Activated CD8-positive, alpha-beta memory T cell treated with anti-CD3 and anti-CD28 coated beads for 24 hours (primary cell): Measurements from ENCODE around the gene DTX1.

Experiments
- DNase-seq: peaks from one replicate; pipeline ENCODE4 v3.0.0-alpha.2; 2020

The DTX1 gene

DNA sequence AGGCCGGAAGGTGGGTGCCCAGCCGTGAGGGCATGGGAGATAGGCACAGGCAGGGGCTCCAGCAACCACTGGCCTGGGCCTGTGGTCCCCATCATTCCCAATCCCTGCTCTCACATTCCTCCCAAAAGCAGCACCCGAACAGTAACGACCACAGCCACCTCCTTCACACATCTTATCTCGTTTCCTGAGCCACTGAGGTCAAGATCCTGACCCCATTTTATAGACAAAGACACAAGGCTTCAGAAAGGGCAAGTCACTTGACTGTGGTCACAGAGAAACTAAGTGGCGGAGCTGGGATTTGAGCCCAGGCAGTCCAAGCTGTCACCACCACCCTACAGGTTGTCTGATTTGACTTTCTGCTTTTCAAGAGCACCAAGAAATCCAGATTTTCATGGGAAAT is 38.9 kb downstream of the DTX1 start:
- DNase-seq: no peak

DNA sequence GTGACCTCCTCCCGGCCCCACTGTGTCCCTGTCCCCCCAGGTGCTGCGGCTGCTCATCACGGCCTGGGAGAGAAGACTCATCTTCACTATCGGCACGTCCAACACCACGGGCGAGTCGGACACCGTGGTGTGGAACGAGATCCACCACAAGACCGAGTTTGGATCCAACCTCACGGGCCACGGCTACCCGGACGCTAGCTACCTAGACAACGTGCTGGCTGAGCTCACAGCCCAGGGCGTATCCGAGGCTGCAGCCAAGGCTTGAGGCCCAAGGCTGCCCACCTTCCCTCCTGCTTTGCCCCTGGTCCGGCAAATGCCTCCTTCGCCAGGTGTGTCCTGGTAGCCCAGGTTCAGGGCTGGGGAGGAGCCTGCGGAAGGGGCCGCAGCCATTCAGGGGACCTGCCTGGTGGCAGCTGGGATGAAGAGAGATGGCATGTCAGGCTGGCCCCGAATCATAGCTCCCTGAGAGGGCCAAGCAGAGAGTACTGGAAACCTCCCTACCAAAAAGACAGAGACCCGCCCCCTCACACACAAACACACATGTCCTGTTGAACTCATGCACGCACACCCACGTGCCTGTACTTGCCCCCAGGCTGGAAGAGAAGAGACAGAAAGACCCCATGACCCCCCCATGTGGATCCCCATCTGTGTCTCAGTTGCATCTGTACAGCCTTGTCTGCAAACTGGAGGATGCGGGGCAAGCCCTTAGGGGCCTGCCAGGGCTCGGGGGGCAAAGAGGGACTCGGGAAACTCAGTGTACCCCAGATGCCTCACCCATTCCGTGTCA is 40.3 kb downstream of the DTX1 start:
- DNase-seq: no peak

DNA sequence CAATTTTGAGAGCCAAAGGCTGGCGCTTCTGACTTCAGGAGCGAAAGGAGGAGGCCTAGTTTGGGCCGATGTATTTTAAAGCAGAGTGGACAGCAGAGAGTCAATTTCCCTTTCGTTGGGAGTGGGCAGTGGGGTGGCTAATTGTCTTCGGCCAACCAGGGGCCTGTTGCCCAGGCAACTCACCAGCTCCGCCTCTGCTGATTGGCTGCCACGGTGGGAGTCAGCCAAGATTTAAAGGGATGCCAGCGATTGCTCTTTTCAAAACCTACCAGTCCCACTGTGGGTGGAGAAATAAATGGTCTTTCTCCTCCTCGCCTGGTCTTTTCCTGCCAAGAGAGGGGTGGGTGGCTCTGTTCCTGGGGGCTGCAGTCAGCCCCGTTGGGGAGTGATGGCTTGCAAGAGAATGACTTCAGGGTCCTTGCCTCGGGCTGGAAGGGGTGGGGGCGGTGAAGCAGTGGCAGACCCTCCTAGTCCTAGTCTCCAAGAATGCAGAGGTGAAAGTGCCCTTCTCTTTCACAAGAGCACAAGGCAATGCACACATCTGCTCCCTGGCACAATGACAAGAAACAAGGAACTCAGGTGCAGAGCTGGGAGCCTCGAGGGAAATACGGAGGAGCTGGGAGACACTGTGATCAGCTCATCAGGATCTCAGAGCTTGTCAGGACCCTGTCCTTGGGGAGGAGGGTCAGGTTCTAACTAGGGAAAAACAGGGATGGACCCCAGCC is 41.3 kb downstream of the DTX1 start:
- DNase-seq: no peak

DNA sequence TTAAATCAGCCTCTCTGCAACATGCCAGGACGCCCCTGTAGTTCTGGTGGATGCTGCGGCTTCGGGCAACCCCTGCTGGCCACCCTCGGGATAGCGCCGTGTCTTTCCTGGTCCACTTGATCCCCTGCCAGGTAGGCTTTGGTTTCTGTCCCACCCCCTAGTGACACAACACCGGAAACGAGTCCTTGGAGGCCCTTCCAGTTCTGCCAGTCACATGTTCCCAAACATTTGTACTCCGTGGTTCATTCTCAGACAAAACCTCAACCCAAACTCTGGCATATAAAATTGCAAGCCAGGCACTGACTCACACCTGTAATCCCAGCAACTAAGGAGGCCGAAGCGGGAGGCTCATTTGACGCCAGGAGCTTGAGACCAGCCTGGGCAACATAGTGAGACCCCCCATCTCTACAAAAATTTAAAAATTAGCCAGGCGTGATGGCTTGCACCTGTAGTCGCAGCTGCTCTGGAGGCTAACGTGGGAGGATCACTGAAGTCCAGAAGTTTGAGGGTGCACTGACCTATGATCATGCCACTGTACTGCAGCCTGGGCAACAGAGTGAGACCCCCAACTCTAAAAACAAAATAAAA is 42.0 kb downstream of the DTX1 start:
- peak; percentile 88 for DNase-seq

DNA sequence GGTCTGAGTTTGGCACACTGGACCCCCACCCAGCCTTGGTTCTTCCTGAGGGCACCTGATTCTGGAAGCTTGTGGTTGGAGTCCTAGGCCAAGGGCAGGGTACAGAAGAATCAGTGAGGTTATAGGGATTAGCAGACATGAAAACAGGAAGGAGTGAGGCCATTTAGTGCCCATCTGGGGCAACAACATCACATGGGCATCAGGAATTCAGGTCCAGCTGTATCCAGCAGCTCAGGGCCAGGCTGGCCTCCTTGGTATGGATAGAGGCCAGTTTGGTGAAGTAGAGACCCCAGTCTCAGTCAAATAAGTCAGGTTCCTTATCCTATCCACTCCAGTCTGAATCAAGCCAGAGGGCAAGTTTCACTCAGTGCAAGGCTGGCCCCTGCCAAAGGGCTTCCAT is 42.8 kb downstream of the DTX1 start:
- DNase-seq: no peak

DNA sequence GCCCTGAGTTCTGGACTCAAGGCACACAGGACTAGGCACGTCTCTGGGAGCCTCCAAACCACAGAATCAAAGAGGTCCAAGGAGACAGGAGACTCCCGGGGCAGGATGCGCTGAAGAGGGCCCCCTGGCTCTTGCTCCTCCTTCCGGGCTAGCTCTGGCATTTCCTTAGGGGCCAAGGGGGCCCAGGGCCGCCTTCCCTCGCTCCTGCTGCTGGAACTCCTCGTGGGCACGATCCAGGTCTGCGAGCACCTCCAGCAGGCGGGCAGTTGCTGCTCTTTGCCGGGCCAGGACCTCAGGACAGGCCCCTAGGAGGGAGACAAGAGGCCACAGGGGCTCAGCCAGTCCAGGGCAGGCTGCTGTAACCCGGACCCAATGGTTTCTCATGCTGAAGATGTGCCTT is 43.2 kb downstream of the DTX1 start:
- no peak for DNase-seq

DNA sequence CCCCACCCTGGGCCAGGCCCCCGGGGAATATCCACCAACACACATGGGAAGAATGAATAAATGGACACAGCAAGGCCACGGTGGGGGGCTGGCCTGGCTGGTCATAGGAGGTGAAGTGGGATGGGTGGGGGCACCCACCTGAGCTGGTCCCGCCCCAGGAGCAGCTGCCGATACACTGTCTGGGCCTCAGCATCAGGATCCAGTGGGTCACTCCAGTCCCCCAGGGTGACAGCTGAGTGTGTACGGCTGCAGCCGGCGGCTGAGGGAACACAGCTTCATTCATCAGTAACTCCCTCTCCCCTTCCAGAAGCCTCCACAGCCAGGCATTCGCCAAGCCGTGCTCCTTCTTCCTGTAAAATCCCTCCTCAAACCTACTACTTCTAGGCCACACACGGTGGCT is 45.2 kb downstream of the DTX1 start:
- DNase-seq: no peak

DNA sequence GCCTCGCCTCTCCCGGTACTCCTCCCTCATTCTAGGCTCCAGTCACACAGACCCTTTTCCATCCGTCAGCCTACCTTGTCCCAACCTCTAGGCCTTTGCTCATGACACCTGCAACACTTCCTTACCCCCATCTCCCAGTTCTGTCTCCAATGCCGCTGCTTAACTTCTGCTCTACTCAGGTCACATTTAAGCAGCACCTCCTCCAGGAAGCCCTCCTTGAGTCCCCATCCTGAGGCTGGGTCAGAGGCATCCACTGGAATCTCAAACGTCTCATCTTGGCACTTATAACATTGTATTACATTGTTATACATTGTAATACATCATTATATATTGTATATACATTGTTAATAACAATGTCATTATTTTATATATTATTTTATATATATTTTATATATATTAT is 46.3 kb downstream of the DTX1 start:
- DNase-seq: no peak

DNA sequence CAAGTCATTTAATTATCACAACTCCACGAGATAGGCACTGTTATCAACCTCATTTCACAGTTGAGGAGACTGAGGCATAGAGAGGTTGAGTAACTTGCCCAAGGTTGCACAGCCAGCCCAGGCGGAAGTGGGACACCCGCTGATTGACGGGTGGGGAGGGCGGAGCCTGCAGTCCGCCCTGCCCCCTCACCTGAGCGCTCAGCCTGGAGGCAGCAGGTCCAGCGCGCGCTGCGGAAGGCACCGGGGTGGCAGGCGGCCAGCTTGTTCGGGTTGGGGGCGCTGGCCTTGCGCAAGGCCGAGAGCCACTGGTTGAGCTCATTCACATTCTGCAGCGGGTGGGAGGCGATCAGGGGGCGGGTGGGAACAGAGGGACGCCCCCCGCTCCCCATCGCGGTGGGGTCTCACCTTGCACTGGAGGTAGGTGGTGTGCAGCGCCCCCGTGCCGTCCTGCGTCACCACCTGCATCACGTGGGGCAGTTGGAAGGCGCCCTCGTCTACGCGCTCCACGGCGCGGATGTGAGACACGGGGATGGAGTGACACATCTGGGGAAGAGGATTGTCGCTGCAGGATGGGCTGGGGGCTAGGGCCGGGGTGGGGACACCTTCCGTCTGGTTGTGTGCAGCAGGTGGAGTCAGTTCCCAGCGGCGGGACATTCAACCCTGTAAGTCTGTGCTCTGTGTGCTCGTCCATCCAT is 47.4 kb downstream of the DTX1 start:
- DNase-seq: peak; percentile 76

DNA sequence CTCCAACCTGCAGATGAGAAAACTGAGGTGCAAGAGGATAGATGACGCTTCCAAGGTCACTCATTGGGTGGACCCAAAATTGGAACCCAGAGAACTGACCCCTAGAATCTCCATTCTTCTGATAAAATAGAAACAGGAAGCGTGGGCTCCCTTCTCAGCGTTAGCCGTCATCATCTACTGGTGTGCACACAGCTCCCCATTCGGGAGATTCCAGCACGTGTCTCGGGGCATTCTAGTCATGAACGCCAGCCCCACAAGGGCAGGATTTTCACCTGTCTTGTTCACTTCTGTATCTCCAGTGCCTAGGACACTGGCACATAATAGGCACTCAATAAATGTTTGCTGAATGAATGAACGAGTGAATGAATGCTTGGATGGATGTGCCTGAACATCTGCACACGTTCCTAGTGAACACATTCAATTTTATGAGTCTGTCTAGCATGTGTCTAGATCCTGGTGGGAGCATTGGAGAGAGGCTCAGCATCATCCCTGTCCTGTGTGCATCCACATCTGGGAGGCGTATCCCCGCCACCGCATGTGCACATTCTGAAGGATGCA is 48.5 kb downstream of the DTX1 start:
- no peak for DNase-seq

DNA sequence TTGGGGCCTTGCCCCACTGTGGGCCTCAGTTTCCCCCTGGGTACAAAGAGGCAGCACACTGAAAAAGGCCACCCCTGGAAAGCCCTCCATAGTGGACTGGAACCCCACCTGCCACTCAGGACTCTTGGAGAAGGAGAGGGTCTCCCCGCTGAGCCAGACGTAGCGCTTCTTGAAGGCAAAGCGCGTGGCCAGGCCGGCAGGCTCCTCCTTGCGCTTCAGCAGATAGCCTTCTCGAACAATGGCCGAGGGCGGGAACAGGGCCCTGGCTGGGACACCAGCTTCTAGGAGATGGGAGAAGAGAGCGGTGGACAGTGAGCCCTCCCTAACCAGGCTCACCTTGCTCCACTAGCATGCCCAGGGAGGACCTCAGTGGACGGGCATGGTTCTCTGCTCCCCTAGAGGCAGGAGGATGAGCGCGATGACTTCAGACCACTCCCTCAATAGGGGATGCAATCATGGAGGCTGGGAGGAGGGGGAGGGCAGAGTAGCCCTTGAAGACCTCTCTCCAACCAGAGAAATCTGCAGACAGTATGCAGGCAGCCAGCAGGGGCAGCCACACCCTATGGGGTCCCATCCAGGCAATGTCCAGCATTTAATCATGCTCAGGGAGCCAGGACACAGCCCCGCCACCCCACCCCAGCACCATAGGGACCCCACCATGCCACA is 49.2 kb downstream of the DTX1 start:
- no peak for DNase-seq

DNA sequence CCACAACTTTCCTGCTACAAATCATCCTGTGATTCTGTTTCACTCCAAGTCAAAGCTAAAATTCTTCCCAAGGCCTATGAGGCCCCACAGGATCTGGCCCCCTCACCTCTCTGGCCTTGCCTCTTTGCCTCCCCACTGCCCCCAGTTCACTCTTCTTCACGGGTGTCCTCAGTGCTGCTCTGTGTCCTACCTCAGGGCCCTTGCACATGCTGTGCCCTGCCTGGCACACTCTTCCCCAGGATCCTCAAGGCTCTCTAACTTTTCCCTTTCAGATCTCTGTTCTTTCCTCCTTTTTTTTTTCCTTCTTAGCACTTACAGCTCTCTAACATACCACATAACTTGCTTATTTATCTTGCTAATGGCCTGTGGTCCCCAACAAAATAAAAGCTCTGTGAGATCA is 49.8 kb downstream of the DTX1 start:
- DNase-seq: no peak

DNA sequence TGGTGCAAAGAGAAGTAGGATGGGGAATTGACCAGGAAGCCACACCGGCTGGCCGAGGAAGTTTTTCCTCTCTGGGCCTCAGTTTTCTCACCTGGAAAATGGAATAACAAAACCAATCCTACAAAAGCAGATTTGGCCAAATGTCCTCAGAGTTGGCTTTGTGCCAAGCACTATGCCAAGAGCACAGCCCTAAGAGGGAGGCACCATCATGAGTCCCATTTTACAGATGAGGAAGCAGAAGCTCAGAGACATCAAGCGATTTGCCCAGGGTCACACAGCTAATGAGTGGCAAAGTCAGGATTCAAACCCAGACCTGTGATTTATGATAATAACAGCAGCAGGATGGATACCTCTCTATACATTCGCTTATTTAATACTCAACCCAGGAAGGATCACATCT is 51.8 kb downstream of the DTX1 start:
- DNase-seq: no peak

DNA sequence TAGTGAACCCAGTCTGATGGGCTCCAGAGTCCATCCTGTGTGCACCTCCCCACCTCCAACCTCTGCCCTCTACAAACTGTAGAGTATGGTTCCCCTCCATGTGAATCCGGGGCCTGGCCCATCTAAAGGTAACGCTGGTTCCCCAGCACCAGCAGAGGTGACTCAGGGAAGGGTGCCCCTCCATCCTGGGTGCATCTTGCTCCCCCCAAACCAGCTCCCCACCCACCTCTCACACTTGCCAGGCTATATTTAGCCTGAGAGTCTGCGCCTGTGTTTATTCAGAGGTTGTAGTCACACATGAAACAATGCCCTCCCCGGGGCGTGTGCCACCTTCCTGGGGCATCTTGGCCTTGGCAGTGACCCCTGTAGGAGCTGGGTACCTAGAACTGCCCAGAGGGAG is 52.8 kb downstream of the DTX1 start:
- DNase-seq: no peak

DNA sequence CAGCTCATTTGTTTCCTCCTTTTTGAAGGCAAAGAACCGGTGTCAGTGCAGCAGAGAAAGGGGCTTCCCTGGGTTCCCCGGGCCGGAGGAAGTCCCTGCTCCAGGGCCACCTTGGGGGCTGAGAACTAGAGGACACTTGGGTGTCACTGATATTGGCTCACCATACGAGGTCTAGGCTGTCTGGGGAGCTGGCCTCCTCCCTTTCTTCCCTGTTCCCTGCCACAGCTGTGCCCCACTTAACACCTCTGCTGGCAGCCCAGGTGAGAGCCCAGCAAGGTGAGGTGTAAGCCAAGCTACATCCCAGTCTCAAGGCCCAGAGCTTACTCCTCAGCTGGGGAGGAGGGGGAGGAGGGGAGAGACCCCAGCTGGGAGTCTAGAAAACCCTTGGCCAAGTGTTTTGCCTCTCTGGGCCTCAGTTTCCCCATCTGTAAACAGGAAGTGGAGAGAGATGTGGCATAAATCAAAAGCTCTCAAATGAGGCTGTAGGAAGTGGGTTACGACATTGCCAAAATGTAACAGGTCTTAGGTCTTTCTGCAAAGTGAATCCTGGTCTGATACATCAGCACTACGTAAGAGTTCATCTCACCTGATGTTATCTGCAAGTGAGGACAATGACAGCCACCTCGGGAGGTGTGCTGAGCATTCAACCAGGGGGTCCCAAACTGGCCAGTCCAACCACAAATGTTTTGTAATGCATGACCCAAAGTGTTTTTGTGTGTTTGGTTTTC is 53.5 kb downstream of the DTX1 start:
- DNase-seq: no peak

DNA sequence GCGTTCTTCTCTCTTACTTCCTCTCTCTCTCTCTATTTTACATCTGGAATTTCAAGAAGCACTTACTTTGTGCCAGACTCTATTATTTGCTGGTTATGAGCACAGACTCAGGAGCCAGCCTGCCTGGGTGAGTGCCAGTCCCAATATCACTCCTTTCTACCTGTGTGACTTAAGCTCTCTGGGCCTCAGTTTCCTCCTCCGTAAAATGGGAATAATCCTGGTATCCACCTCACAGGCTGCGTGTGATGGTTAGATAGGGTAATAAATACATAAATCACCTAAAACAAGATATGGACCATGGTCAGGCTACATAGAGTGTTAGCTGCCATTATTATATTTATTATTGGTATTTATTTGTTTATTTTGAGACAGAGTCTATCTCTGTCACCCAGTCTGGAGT is 54.7 kb downstream of the DTX1 start:
- no peak for DNase-seq

DNA sequence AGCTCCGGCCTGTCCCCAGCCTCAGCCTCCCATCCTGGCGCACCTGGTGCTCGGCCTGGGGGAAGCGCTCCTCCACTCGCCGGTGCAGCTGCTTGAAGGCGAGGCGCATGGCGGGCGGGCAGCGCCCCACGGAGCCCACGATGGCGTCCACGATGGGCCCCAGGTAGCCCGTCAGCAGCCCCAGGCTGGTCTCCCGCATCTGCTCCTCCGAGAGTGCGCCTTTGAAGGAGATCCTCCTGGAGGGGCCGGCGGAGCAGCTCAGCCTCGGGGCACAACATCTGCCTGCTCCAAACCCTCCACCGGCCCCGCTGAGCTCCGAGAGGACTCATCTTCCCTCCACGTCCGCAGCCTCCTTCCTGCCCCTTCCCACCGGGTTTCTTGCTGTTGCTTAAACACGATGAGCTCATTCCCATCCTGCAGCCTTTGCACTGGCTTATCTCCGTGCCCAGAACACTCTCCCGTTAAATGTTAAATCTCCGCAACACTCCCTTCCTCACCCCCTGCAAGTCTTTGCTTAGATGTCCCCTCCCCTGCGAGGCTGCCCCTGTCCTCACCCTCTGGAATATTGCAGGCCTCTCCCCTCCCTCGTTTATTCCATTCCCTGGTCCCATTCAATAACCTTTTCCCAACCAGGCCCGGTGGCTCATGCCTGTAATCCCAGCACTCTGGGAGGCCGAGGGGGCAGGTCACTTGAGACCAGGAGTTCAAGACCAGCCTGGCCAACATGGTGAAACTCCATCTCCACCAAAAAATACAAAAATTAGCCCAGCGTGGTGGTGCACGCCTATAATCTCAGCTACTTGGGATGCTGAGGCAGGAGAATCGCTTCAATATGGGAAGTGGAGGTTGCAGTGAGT is 55.7 kb downstream of the DTX1 start:
- no peak for DNase-seq

DNA sequence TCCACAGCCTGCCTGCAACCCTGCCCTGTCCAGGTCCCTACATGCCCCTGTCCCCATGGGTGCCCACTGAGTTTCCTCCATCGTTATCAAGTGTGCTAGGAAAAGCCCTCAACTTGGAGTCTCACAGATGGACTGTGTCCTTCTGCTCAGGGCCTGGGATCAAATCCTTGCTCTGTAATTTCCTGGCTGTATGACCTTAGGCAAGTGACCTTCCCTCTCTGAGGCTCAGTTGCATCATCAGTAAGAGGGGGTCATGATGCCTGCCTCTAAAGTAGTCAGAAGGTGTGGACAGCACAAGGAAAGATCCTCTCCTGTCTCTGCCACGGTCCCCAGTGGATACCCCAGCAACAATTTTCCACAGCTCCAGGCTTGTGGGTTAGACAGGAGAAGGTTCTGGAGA is 56.9 kb downstream of the DTX1 start:
- DNase-seq: no peak

DNA sequence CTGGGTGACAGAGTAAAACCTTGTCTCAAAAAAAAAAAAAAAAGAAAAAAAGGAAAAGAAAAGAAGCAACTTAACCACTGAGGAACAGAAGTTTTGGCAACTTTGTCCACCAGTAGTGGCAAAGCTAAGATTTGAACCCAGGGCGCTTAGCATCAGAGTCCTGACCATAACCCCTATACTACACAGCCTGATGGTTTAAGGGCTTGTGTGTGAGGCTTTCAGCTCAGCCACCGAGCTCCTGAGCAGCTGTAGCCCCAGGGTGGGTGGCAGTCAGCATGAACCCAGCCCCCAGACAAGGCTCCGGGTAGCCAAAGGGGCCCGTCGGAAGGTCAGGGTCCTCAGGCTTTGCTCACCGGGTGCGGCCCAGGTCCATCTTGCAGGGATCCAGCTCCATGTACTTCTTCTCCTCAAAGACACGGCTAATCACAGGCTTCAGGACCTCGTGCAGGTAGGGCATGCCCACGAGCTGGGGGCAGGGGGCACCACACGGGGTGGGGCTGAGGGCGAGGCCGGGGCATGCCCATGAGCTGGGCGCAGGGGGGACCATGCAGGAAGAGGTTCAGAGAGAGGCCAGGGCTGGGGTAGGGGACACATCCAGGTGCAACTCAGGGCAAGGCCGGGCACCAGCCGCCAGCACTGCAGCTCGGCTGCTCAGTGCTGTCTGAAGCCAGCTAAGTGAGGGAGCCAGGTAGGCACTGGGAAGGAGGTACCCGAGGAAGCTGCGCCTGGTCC is 58.1 kb downstream of the DTX1 start:
- no peak for DNase-seq

DNA sequence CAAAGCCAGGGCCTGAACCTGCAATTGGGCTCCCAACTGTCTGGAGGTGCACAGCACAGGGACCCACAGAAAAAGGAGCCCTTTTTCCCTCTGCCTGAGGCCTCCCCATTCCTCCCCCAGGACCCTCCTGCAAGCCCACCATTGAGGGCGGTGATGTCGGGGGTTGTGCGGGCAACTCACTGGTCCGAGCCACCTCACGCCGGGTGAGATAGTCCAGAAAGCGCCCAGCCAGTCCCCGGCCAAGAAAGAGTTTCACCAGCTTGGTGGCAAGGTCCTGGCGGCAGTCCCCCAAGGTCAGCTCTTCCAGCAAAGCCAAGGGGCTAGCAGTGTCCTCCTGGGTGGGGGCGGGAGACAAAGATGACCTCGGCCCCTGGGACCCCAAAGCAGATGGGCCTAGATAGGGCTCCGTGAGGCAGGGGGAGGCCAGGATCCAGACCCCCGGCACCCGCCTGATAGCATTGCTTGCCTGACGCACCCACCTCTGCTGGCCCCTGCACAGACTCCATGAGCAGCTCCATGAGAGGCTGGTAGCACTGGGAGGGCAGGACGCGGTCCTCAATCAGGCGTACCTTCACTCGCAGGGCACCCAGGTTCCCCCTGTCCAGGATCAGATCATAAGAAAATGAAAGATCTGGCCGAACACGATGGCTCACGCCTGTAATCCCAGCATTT is 59.1 kb downstream of the DTX1 start:
- DNase-seq: no peak
